Body of pancreas (tissue), 4 donors: ENCODE measurements around the gene GIPR.

Experiments
- POLR2A ChIP-seq, 3 donors: fragments of 450-650 bp; IDR thresholded peaks; one replicate each; pipeline ENCODE4 v1.6.1; 2016; ENCODE audit warnings: antibody characterized with exemption in 3 of 3, mild to moderate bottlenecking in 2 of 3
- TF ChIP-seq, protein P1 (sequence below), 7 experiments: fragments of 450-650 bp in 4 of 7; fragments of 200-600 bp in 3 of 7; sonication (generic) in 3 of 7; IDR thresholded peaks; one replicate each; pipeline ENCODE4 v1.5.1; 2016 to 2019; ENCODE audit warnings: antibody characterized with exemption in 7 of 7

GRCh38 chr19:45676851-45677263, 8.8 kb downstream of the GIPR start:
- TF ChIP-seq POLR2A (IDR thresholded peaks at IDR 0.05): peak in 2 of 3 donors; percentile 20 to 23
- TF ChIP-seq, protein P1, sequence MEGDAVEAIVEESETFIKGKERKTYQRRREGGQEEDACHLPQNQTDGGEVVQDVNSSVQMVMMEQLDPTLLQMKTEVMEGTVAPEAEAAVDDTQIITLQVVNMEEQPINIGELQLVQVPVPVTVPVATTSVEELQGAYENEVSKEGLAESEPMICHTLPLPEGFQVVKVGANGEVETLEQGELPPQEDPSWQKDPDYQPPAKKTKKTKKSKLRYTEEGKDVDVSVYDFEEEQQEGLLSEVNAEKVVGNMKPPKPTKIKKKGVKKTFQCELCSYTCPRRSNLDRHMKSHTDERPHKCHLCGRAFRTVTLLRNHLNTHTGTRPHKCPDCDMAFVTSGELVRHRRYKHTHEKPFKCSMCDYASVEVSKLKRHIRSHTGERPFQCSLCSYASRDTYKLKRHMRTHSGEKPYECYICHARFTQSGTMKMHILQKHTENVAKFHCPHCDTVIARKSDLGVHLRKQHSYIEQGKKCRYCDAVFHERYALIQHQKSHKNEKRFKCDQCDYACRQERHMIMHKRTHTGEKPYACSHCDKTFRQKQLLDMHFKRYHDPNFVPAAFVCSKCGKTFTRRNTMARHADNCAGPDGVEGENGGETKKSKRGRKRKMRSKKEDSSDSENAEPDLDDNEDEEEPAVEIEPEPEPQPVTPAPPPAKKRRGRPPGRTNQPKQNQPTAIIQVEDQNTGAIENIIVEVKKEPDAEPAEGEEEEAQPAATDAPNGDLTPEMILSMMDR (IDR thresholded peaks at IDR 0.05): no peak
